HG03108 (cell line): Measurements from ENCODE around the gene CNST.
"Not testable (repeated sequence)": the region's sequence is repeated elsewhere in the genome, so short reads cannot be mapped to it uniquely, and the experiment has no call there.

Source experiments
- ATAC-seq: cut with Tn5 transposase; IDR thresholded peaks from one replicate; pipeline ENCODE4 v1.9.1; 2021; ENCODE audit warnings: moderate library complexity; ENCODE audit not compliant: unreplicated experiment

Gene CNST

GRCh38 chr1:246674049-246674448, 107.8 kb downstream of the CNST start:
- no peak for ATAC-seq

- no peak for ATAC-seq
Measured at GRCh38 chr1:246677842-246678241, 111.6 kb downstream of the CNST start.

- ATAC-seq, result no peak
Measured at GRCh38 chr1:246678816-246679793, 112.8 kb downstream of the CNST start.

- ATAC-seq, result no peak
Measured at GRCh38 chr1:246679794-246680177, 113.5 kb downstream of the CNST start.

DNA sequence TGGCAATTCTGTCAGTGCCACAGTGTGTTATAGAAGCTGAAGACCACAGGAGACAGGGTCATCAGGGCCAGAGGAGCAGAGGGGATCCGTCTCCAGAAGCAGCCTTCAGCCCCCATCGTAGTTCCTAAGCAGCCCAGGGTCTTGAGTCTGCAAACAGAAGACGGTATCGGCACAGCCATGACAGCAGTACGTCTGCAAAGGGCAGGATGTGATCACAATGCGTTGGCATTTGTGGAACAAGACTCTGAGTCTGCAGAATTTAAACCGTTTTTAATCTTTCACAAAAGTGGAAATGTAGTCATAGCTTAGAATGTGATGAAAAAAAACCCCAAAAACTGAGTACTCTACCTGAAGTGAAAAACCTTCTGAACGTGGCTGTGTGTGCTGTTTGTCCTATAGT, 113.9 kb downstream of the CNST start:
- ATAC-seq, result no peak

- no peak for ATAC-seq
Measured at GRCh38 chr1:246680696-246681130, 114.5 kb downstream of the CNST start.

DNA sequence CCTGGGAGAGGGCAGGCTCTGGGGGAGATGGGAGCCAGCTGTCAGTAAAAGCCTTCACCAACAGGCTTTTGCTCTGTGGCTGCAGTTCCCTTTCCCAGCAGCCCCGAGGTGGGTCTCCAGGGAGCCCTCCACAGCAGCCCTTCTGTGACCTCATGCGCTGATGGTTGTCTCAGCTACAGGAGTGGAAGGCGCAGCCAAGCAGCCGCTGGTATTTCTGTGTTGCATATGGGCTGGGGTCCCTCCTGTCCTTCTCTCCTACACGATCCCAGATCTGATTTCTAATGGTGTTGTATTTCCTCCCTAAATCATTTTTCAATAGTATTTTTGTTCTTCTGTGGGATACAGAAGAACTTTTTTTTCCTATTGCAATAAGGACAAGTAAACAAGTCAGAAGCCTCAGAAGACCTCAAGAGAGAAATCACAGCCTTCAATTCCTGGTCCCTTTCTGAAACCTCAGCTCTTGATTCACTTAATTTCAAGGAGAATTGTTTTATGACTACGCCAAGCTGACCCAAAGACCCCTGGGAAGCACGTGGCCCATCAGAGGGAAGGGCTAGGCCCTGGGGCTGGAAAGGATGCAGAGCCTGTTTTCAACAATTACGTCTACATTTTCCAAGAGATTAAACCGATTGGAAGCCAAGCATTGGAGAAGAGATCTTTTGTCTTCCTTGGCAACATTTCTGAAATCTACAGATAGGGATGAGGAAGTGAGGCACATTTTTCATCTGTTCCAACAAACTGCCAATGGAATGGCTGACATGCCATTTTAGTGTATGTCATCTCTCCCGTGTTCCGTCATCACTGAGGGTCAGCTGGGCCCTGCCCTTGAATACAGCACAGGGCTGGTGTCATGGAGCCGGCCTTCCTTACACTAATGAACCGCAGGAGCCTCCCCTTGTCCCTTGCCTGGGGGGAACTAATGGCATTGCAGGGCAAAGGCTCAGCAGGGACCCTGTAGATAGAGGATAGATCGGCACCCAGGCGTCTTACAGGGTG, 115.9 kb downstream of the CNST start:
- no peak for ATAC-seq

- no peak for ATAC-seq
Measured at GRCh38 chr1:246683521-246683920, 117.3 kb downstream of the CNST start.

DNA sequence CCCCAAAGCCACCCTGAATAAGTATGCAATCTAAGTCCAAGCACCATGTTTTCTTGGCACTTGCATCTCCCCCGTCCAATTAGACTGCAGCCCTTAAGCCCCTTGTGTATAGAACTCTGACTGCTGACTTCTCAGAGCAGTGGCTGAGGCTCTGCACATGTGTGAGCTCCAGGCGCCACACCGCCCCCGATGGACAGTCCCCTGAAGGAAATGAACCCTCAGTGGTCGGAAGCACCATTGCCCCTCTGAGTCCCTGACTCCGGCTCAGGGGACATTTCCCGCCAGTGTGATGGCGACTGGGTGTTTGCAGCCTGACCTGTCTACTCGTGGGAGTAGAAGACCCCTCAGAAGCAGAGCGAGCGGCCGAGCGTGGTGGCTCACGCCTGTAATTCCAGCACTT, 120.7 kb downstream of the CNST start:
- no peak for ATAC-seq

GRCh38 chr1:246689409-246690008, 123.3 kb downstream of the CNST start:
- ATAC-seq, result peak; percentile 87

DNA sequence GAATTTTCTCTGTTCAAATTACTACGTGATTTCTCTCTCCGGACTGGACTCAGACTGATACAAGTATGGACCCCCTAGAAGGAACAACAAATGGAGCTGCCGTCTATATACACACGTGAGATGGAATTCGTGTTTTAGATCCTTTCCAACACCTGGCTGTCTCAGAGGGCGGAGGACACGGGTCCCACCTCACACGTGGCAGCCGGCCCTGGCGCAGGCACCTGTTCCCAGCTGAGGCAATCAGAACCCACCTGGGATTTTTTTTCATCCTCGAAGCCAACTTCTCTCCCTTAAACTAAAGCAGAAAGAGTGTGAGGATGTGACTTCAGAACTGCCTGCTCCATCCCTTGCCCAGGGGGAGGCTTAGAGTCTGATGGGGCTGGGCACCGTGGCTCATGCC, 123.8 kb downstream of the CNST start:
- ATAC-seq, result no peak

DNA sequence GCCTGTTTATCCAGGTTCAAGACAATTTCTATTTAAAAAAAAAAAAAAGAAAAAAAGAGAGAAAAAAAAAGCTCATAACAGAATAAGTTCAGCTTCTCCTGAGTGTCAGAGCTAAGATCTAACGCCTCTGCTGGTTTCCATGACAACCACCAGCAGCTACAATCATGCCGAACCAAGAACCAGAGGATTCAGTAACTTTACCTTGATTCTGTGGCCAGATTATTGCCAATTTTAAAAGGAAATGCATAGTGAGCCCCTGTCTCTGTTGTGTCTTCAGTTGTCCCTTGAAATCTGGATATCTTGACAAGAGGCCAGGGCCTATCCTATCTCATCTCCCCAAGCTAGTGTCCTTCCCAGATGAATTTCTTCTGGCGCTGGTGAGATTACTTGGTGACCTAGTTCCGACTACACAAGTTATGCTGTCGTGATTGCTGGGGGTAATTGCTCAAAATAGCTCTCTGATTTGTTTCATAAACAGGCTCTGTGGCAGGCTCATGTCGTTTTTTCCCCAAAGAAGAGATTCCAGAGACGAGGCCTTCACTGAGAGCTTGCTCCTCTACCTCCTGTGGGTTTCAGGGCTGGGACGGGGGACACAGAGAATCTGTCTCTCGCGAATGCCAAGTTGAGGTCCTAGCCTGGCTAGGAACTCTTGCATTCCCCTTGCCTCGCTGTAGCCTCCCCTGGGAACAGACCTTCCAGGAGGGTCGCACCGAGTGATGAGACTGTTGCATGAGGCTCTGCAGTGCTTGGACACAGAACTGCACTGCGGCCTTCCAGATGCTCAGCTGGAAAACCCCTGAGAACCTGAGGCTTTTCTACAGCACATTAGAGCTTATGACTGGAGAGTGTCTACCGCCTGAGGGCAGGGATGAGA, 125.6 kb downstream of the CNST start:
- no peak for ATAC-seq

DNA sequence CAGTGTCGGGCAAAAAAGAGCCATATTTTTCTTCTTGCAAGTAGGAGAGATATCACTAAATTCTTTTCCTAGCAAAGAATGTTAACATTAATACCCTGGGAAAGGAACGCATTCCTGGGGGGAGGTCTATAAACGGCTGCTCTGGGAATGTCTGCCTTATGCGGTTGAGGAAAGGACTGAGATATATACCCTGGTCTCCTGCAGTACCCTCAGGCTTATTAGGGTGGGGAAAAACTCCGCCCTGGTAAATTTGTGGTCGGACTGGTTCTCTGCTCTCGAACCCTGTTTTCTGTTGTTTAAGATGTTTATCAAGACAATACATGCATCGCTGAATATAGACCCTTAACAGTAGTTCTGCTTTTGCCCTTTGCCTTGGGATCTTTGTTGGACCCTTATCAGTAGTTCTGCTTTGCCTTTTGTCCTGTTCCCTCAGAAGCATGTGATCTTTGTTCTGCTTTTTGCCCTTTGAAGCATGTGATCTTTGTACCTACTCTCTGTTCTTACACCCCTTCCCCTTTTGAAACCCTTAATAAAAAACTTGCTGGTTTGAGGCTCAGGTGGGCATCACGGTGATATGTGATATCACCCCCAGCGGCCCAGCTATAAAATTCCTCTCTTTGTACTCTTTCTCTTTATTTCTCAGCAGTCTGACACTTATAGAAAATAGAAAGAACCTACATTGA, 128.1 kb downstream of the CNST start:
- ATAC-seq, result not testable (repeated sequence)

DNA sequence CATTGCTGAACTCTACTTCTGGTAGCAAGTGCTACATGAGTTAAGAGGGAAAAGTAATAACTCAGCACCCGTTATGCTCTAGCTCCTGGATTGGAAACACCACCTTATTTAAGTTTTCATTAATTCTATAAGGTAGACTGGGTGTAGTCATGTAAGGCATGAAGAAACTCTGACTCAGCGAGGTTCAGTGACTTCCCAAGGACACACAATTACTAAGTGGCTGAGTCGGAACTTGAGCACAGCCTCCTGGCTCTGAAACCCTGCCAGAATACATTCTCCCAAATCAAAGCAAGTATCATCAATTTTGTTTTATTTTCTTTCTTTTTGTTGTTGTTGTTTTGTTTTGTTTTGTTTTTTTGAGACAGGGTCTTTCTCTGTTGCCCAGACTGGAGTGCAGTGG, 128.9 kb downstream of the CNST start:
- ATAC-seq, result no peak

DNA sequence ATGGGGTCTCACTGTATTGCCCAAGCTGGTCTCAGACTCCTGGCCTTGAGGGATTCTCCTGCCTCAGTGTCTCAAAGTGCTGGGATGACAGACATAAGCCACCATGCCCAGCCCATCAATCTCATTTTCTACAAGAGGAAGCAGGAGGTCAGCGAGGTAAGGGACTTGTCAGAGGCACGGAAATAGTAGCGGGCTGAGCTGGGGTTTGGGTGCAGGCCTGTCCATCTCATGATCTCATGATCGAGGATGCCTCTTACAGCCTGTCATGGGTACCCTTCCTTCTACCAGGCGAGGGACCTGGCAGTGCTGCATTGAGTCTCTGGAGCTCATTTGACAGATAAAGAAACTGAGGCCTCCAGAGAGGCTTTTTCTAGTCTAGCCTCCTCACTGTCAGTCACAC, 129.4 kb downstream of the CNST start:
- ATAC-seq, result no peak

DNA sequence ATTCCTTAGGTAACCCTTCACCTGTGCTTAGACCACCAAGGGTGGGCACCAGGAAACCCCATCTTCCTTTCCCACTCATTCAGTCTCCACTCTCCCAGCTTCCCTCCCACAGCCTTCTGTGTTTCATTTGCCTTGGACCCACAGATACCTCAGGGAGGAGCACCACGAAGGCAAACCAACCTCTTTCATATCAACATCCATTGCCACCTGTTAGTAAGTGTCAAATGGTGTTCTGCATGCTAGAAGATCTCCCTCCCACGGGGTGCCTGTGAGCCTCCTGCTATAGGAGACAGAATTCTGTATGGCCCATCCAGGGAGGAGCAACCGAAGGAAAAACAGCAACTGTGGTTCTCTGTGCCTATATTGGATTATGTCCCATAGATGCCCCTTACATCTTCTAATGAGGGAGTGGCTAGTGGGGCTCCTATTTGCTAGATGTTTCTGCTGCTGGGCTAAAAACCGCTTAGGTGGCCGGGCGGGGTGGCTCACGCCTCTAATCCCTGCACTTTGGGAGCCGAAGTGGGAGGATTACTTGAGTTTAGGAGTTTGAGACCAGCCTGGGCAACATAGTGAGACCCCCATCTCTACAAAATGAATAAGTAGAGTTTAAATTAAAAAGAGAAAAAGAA, 132.3 kb downstream of the CNST start:
- ATAC-seq, result no peak

DNA sequence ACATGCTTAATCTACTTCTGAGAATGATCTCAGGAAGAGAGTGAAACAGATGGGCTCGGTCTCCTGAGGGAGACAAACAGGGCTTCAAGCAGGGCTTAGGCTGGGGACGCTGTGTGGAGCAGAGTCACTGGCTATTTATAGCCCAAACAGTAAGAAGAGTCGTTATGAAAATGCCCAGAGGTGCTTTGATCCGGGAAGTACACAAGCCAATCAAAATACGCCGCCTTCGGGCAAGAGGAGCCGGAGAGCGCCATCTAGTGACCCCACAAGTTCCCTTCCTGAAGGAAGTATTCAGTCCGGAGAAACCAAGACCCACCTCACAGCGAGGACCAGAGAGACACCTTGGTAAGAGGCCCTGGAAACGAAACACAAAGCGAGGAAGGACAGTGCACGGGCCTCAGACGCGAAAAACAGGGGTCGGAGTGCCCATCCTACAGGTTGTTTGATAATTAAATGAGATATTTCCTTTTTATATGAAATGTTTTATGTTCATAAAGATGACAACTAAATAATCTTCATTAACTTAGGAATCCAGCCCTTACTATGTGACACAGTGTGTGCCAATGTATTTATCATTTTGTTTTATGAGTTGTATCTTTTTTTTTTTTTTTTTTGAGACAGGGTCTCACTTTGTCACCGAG, 133.0 kb downstream of the CNST start:
- peak; percentile 93 for ATAC-seq

DNA sequence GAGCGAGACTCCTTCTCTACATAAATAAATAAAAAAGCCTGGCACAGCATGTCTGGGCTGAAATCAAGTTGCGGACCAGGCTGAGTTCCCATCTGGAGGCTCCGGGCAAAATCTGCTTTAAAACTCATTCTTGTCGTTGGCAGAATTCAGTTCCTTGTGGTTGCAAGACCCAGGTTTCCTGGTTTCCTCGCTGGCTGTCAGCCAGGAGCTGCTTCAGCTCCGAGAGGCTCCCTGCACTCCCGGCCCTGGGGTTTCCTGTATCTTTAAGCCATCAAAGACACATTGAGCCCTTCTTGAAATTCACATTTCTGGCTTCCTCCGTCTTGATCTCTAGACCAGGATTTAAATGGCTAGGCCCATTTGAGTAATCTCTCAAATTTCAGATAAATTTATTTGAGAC, 137.3 kb downstream of the CNST start:
- no peak for ATAC-seq

GRCh38 chr1:246705368-246705767, 139.1 kb downstream of the CNST start:
- ATAC-seq, result no peak
